ENCODE data around the gene RRP15. TPM values are rescaled to one million over a fixed set of nuclear protein-coding genes. Genes with fewer than 3 reads are reported as not detected.
A peak's percentile ranks its signal among the peaks of the same experiment; 100 is the strongest.

RRP15 gene
- total RNA-seq, 1 experiment from 2014 or later, result 38.4 TPM

- no TSS peak for BruUV-seq (replicated peaks)
- no peaks in the 10 kb centered on the region for H3K36me3 ChIP-seq (ENCODE audit: insufficient read depth, low read length, poor library complexity, severe bottlenecking)
- H3K27ac ChIP-seq (ENCODE audit: low read depth, low read length, poor library complexity, severe bottlenecking), result no peak overlapping the region
- H3K9me3 ChIP-seq (ENCODE audit: low read depth, low read length, poor library complexity, severe bottlenecking), result no peaks in the 10 kb centered on the region
- TF ChIP-seq CTCF (conservative IDR thresholded peaks at IDR 0.05; ENCODE audit: low read depth, low read length) (no peak), EZH2 (IDR thresholded peaks at IDR 0.05; ENCODE audit: borderline replicate concordance, low read depth, low read length, poor library complexity, severe bottlenecking) (no peak)
- H3K4me1 ChIP-seq (ENCODE audit: insufficient read depth, low read length, poor library complexity, severe bottlenecking), result no peaks in the 10 kb centered on the region
- intact Hi-C loops (cut with micrococcal nuclease; ENCODE audit: unreplicated experiment), result no loop called here
- no peak overlapping the region for H3K4me3 ChIP-seq (ENCODE audit: low read depth, low read length, poor library complexity, severe bottlenecking)
- no peaks in the 10 kb centered on the region for H3K27me3 ChIP-seq (replicated peaks; ENCODE audit: insufficient read depth, low read depth, low read length, poor library complexity)
- no peak for DNase-seq (ENCODE audit: low spot score)
- POLR2A ChIA-PET (ENCODE audit: low non-redundant PET), result no interaction called here
- CTCF ChIA-PET, result no interaction called here
These were observed 13.3 kb downstream of the RRP15 start for GRCh38 chr1:218298398-218298797.

GRCh38 chr1:218299416-218299815 is 14.3 kb downstream of the RRP15 start:
- no peak overlapping the region for H3K4me3 ChIP-seq (ENCODE audit: low read depth, low read length, poor library complexity, severe bottlenecking)
- H3K36me3 ChIP-seq (ENCODE audit: insufficient read depth, low read length, poor library complexity, severe bottlenecking), result no peaks in the 10 kb centered on the region
- TF ChIP-seq EZH2 (IDR thresholded peaks at IDR 0.05; ENCODE audit: borderline replicate concordance, low read depth, low read length, poor library complexity, severe bottlenecking) (no peak), CTCF (conservative IDR thresholded peaks at IDR 0.05; ENCODE audit: low read depth, low read length) (peak; percentile 61)
- no peaks in the 10 kb centered on the region for H3K9me3 ChIP-seq (ENCODE audit: low read depth, low read length, poor library complexity, severe bottlenecking)
- no TSS peak for BruUV-seq (replicated peaks)
- H3K27me3 ChIP-seq (replicated peaks; ENCODE audit: insufficient read depth, low read depth, low read length, poor library complexity), result no peaks in the 10 kb centered on the region
- H3K27ac ChIP-seq (ENCODE audit: low read depth, low read length, poor library complexity, severe bottlenecking), result no peak overlapping the region
- CTCF ChIA-PET, result interaction anchor here (0.5 to 1.0 kb wide), 2 partner anchors 695 to 1513 kb away, joined by 4 to 6 read pairs; no protein-coding TSS in a partner anchor
- POLR2A ChIA-PET (ENCODE audit: low non-redundant PET), result no interaction called here
- H3K4me1 ChIP-seq (ENCODE audit: insufficient read depth, low read length, poor library complexity, severe bottlenecking), result peaks cover 6% of the 10 kb centered on the region
- DNase-seq (ENCODE audit: low spot score), result peak; percentile 46
- intact Hi-C loops (cut with micrococcal nuclease; ENCODE audit: unreplicated experiment), result no loop called here

- no peak overlapping the region for H3K27ac ChIP-seq (ENCODE audit: low read depth, low read length, poor library complexity, severe bottlenecking)
- H3K9me3 ChIP-seq (ENCODE audit: low read depth, low read length, poor library complexity, severe bottlenecking), result no peaks in the 10 kb centered on the region
- H3K27me3 ChIP-seq (replicated peaks; ENCODE audit: insufficient read depth, low read depth, low read length, poor library complexity), result no peaks in the 10 kb centered on the region
- CTCF ChIA-PET, result no interaction called here
- DNase-seq (ENCODE audit: low spot score), result no peak
- H3K36me3 ChIP-seq (ENCODE audit: insufficient read depth, low read length, poor library complexity, severe bottlenecking), result no peaks in the 10 kb centered on the region
- no TSS peak for BruUV-seq (replicated peaks)
- TF ChIP-seq EZH2 (IDR thresholded peaks at IDR 0.05; ENCODE audit: borderline replicate concordance, low read depth, low read length, poor library complexity, severe bottlenecking) (no peak), CTCF (conservative IDR thresholded peaks at IDR 0.05; ENCODE audit: low read depth, low read length) (no peak)
- H3K4me3 ChIP-seq (ENCODE audit: low read depth, low read length, poor library complexity, severe bottlenecking), result no peak overlapping the region
- peaks cover 13% of the 10 kb centered on the region for H3K4me1 ChIP-seq (ENCODE audit: insufficient read depth, low read length, poor library complexity, severe bottlenecking)
- intact Hi-C loops (cut with micrococcal nuclease; ENCODE audit: unreplicated experiment), result no loop called here
- POLR2A ChIA-PET (ENCODE audit: low non-redundant PET), result no interaction called here
These were observed 16.1 kb downstream of the RRP15 start for GRCh38 chr1:218301217-218301616.

Data from A673 (cell line).